Measurements from ENCODE around the gene RASGEF1B.

DNA sequence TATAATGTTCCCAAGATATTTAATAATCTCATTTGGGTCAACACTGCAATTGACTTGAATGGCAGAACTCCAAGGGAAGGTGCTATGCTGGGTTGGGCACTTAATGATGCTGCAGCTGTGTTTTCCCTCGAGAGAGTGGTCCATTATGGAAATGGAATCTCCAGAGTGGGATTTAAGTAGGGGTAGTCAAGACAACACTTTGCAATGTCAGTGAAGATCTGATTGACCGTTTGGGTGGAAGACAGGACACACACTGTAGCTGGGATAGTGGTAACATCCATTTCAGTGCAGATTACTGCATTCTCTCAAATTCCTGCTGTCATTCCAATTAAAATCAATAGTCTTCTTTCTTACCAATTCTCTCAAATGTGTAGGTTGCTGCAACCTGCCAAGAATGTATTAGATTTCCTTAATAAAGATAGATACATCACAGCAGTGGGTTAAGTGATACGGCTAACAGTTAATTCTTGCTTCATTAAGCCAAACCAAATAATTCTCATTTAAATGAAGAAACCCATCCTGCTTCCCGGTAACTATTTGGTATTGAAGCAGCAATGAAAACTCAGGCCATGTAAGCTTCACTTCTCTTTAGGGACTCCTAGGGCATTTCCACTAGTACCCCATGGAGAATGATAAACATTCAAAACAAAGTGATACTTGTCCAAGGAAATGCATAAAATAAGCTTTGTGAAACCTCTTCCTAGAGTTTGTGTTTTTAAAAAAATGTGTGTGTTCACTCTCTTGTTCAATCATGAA, 40.5 kb upstream of the RASGEF1B start:
- TF ChIP-seq CTCF (IDR thresholded peaks at IDR 0.05; ENCODE audit: low read depth, low read length): no peak
- TF ChIP-seq EZH2phosphoT487 (IDR thresholded peaks at IDR 0.05; ENCODE audit: low read depth): no peak
